B cell (primary cell): ENCODE measurements around the gene LKAAEAR1. TPM values are rescaled to one million over a fixed set of nuclear protein-coding genes. Genes with fewer than 3 reads are reported as not detected.
"Not testable (repeated sequence)": the region's sequence is repeated elsewhere in the genome, so short reads cannot be mapped to it uniquely, and the experiment has no call there.

Experiments
- ATAC-seq: fragments of 200-7000 bp; cut with Tn5 transposase; one replicate; pipeline ENCODE4 v1.10.0; 2021; ENCODE audit warnings: low read depth, mild to moderate bottlenecking, moderate number of reproducible peaks, moderate library complexity
- CTCF ChIA-PET: fragments of 350-600 bp; sonication (Branson Sonifier 250); formaldehyde crosslinking; loops from one replicate; lab custom pipeline; 2021; ENCODE audit warnings: antibody characterized with exemption, inconsistent platforms; lab: Charles Lee
- POLR2A ChIA-PET: fragments of 350-600 bp; sonication (Branson Sonifier 250); formaldehyde crosslinking; loops from one replicate; lab custom pipeline; 2021; ENCODE audit warnings: antibody characterized with exemption; lab: Charles Lee
- DNase-seq: peaks from one replicate; pipeline ENCODE4 v3.0.0; 2013
- H2AFZ ChIP-seq: 2 replicates; pipeline ENCODE4 v1.6.1; 2012; ENCODE audit warnings: mild to moderate bottlenecking, low read depth, low read length; ENCODE audit not compliant: insufficient read depth, poor library complexity, severe bottlenecking
- H3K27ac ChIP-seq, 2 donors: 1 replicate in 1 of 2; 2 replicates in 1 of 2; pipeline ENCODE4 v1.5.1; 2012 to 2013; ENCODE audit warnings: low read length in 2 of 2, mild to moderate bottlenecking in 2 of 2, moderate library complexity in 1 of 2
- H3K27me3 ChIP-seq, 4 experiments: fragments of 200-600 bp in 1 of 4; sonication (generic) in 1 of 4; replicated peaks in 1 of 4; 1 replicate in 2 of 4; 2 replicates in 2 of 4; pipeline versions ENCODE4 v1.6.1 to v1.7.0; 2013 to 2016; ENCODE audit warnings: low read length in 3 of 4, mild to moderate bottlenecking in 2 of 4, mixed read lengths in 1 of 4, moderate library complexity in 1 of 4; ENCODE audit not compliant: insufficient read depth in 4 of 4, control insufficient read depth in 3 of 4; ENCODE audit errors: control extremely low read depth in 1 of 4
- H3K36me3 ChIP-seq, 2 experiments: replicated peaks in 1 of 2; 1 replicate in 1 of 2; 2 replicates in 1 of 2; pipeline versions ENCODE4 v1.6.1 to v1.7.1; 2013; ENCODE audit warnings: low read length in 1 of 2; ENCODE audit not compliant: insufficient read depth in 2 of 2, control insufficient read depth in 1 of 2; ENCODE audit errors: control extremely low read depth in 1 of 2, extremely low read depth in 1 of 2
- H3K4me1 ChIP-seq, 2 donors: fragments of 200-600 bp in 1 of 2; sonication (generic) in 1 of 2; 1 replicate in 1 of 2; 2 replicates in 1 of 2; pipeline versions ENCODE4 v1.5.1 to v1.6.1; 2013 to 2017; ENCODE audit warnings: low read length in 2 of 2; ENCODE audit not compliant: control insufficient read depth in 2 of 2, insufficient read depth in 2 of 2
- H3K4me2 ChIP-seq: replicated peaks from 2 replicates; pipeline ENCODE3; 2012; ENCODE audit warnings: mild to moderate bottlenecking, low read depth, low read length; ENCODE audit not compliant: poor library complexity, severe bottlenecking
- H3K4me3 ChIP-seq, 5 experiments: fragments of 200-600 bp in 1 of 5; sonication (generic) in 1 of 5; 1 replicate in 3 of 5; 2 replicates in 2 of 5; pipeline versions ENCODE4 v1.5.1 to v1.7.0; 2011 to 2016; ENCODE audit warnings: low read length in 4 of 5, mild to moderate bottlenecking in 4 of 5, low read depth in 2 of 5, control low read depth in 1 of 5, moderate library complexity in 1 of 5; ENCODE audit not compliant: insufficient read depth in 1 of 5; ENCODE audit errors: control extremely low read depth in 1 of 5, extremely low read depth in 1 of 5
- H3K79me2 ChIP-seq: fragments of 200-600 bp; sonication (generic); one replicate; pipeline ENCODE4 v1.6.0; 2016; ENCODE audit warnings: low read length; ENCODE audit not compliant: control insufficient read depth, insufficient read depth
- H3K9ac ChIP-seq: fragments of 200-600 bp; sonication (generic); 2 replicates; pipeline ENCODE4 v1.6.1; 2017; ENCODE audit warnings: mild to moderate bottlenecking, low read length, moderate library complexity
- H3K9me3 ChIP-seq, 3 donors: one replicate each; pipeline versions ENCODE4 v1.6.1 to v1.7.1; 2013; ENCODE audit warnings: low read length in 2 of 3; ENCODE audit not compliant: control insufficient read depth in 2 of 3, insufficient read depth in 1 of 3; ENCODE audit errors: control extremely low read depth in 1 of 3
- H4K20me1 ChIP-seq: 2 replicates; pipeline ENCODE4 v1.6.0; 2012; ENCODE audit warnings: mild to moderate bottlenecking, low read length; ENCODE audit not compliant: insufficient read depth, control insufficient read depth, poor library complexity, severe bottlenecking
- H3K27ac Mint-ChIP-seq: one replicate; pipeline ENCODE4 v1.8.0; 2021; ENCODE audit warnings: mixed read lengths
- H3K27me3 Mint-ChIP-seq: one replicate; pipeline ENCODE4 v1.8.0; 2021; ENCODE audit warnings: mixed read lengths
- H3K4me1 Mint-ChIP-seq: one replicate; pipeline ENCODE4 v1.8.0; 2021; ENCODE audit warnings: mixed read lengths
- H3K4me3 Mint-ChIP-seq: one replicate; pipeline ENCODE4 v1.8.0; 2021; ENCODE audit warnings: mixed read lengths
- H3K9me3 Mint-ChIP-seq: one replicate; pipeline ENCODE4 v1.8.0; 2022; ENCODE audit warnings: mixed read lengths; ENCODE audit not compliant: insufficient read depth
- EZH2 ChIP-seq: IDR thresholded peaks from 2 replicates; pipeline ENCODE4 v1.6.1; 2012; ENCODE audit warnings: borderline replicate concordance, low read depth, mild to moderate bottlenecking, moderate library complexity, low read length; ENCODE audit not compliant: insufficient read depth, poor library complexity, severe bottlenecking
- WGBS: methylation state at CpG from one replicate; pipeline ENCODE4 v1.1.5; 2013; ENCODE audit warnings: missing lambda C conversion rate; ENCODE audit not compliant: insufficient coverage; 5-methylcytosine and 5-hydroxymethylcytosine counted together
- intact Hi-C: fragments of 100-400 bp; cut with micrococcal nuclease; formaldehyde crosslinking; loops from one replicate; pipeline ENCODE4 v1.10.0; 2022
- polyA plus RNA-seq: library from polyadenylated mRNA; depleted of rRNA; stranded (reverse); fragments of >200 nt; gene quantifications from 2 replicates; pipeline ENCODE4 v1.2.3, GENCODE V29; 2012
- total RNA-seq, 2 donors: library from RNA; stranded (reverse); fragments of 120-200 nt in 1 of 2; gene quantifications; 1 replicate in 1 of 2; 2 replicates in 1 of 2; pipeline versions ENCODE4 v1.2.3 to v1.2.4, GENCODE V29; 2013 to 2022
- TF ChIP-seq, protein P1 (sequence below): fragments of 200-600 bp; IDR thresholded peaks from one replicate; pipeline ENCODE4 v1.8.0; 2022; ENCODE audit warnings: antibody characterized with exemption, mild to moderate bottlenecking

The LKAAEAR1 gene
- total and polyA plus RNA-seq, 2 donors (not counting 1 experiment from before 2014, with no cell fraction given), result 1.9 TPM; not detected in 1

DNA sequence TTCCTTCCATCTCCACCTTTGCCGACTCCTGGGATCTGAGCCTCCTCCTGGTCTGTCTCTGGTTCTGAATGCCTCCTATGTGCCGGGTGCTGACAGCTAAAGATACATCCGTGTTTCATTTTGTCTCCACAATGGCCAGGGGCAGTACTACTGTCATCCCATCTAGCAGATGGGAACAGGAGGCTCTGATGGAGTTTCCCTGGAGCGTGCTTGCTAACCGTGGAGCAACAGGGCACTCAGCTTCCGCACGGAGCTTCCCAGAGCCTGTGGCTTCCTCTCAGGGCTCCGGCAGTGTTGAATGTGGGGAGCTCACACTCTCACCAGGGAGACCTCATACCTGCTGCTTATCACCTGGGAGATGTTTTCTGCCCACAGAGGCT is 35.1 kb upstream of the LKAAEAR1 start:
- H3K79me2 ChIP-seq, result no peaks in the 10 kb centered on the region
- peaks cover 8% of the 10 kb centered on the region for H3K4me1 Mint-ChIP-seq
- no peaks in the 10 kb centered on the region for H3K9me3 Mint-ChIP-seq
- H3K9me3 ChIP-seq, result no peaks in the 10 kb centered on the region
- H4K20me1 ChIP-seq, result no peaks in the 10 kb centered on the region
- peaks cover 4 to 11% of the 10 kb centered on the region in 2 donors for H3K4me1 ChIP-seq
- intact Hi-C loops, result no loop called here
- no peak overlapping the region for H3K9ac ChIP-seq
- no peak overlapping the region for H3K4me3 ChIP-seq
- no peak overlapping the region for H3K4me2 ChIP-seq
- 97% methylated on average over 8 of the region's 8 CpGs for WGBS
- no peaks in the 10 kb centered on the region for H3K36me3 ChIP-seq
- peaks cover 0 to 9% (median 0%) of the 10 kb centered on the region in 4 experiments for H3K27me3 ChIP-seq
- no peak overlapping the region for H2AFZ ChIP-seq
- ChIA-PET POLR2A (interaction anchor here (0.6 to 2.0 kb wide), 3 partner anchors 35 to 825 kb away, joined by 4 to 12 read pairs (median 6); partner anchors contain the start of gene LKAAEAR1), CTCF (interaction anchor here (1.7 to 9.2 kb wide), 4 partner anchors 18 to 80 kb away, joined by 10 to 220 read pairs (median 79); partner anchors contain the start of genes LKAAEAR1, OPRL1 and RGS19)
- DNase-seq (no peak), ATAC-seq (no peak)
- peaks cover 3% of the 10 kb centered on the region for H3K27me3 Mint-ChIP-seq
- H3K27ac ChIP-seq, result no peak overlapping the region
- no peak overlapping the region for H3K4me3 Mint-ChIP-seq
- TF ChIP-seq, protein P1, sequence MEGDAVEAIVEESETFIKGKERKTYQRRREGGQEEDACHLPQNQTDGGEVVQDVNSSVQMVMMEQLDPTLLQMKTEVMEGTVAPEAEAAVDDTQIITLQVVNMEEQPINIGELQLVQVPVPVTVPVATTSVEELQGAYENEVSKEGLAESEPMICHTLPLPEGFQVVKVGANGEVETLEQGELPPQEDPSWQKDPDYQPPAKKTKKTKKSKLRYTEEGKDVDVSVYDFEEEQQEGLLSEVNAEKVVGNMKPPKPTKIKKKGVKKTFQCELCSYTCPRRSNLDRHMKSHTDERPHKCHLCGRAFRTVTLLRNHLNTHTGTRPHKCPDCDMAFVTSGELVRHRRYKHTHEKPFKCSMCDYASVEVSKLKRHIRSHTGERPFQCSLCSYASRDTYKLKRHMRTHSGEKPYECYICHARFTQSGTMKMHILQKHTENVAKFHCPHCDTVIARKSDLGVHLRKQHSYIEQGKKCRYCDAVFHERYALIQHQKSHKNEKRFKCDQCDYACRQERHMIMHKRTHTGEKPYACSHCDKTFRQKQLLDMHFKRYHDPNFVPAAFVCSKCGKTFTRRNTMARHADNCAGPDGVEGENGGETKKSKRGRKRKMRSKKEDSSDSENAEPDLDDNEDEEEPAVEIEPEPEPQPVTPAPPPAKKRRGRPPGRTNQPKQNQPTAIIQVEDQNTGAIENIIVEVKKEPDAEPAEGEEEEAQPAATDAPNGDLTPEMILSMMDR, result no peak
- no peak for TF ChIP-seq EZH2
- H3K27ac Mint-ChIP-seq, result no peak overlapping the region

DNA sequence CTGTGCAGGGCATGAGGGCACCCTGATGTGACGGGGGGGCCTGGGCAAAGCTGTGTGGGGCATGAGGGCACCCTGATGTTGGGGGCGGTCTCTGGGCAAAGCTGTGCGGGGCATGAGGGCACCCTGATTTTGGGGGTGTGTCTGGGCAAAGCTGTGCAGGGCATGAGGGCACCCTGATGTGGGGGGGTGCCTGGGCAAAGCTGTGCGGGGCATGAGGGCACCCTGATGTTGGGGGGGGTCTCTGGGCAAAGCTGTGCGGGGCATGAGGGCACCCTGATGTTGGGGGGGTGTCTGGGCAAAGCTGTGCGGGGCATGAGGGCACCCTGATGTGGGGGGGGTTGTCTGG is 33.2 kb upstream of the LKAAEAR1 start:
- H3K4me2 ChIP-seq, H3K9ac ChIP-seq, H4K20me1 ChIP-seq, H3K9me3 Mint-ChIP-seq, H3K79me2 ChIP-seq, ATAC-seq, H3K9me3 ChIP-seq, DNase-seq, H3K36me3 ChIP-seq, H2AFZ ChIP-seq, H3K27ac Mint-ChIP-seq, H3K4me3 ChIP-seq, H3K27me3 ChIP-seq, H3K27me3 Mint-ChIP-seq, intact Hi-C loops, H3K27ac ChIP-seq, H3K4me3 Mint-ChIP-seq: not testable (repeated sequence)
- POLR2A ChIA-PET, result interaction anchor here (0.9 kb wide), 1 partner anchor 34 kb away, joined by 6 read pairs; no protein-coding TSS in a partner anchor
- 71% methylated on average over 2 of the region's 6 CpGs for WGBS
- CTCF ChIA-PET, result interaction anchor here (0.9 to 9.2 kb wide), 3 partner anchors 10 to 36 kb away, joined by 3 to 220 read pairs (median 3); partner anchors contain the start of genes LKAAEAR1, NPBWR2, OPRL1 and RGS19
- H3K4me1 Mint-ChIP-seq, result peaks cover 13% of the 10 kb centered on the region
- H3K4me1 ChIP-seq, result peaks cover 4 to 14% of the 10 kb centered on the region in 2 donors
